ENCODE data around the gene KCNIP4.

GRCh38 chr4:20680736-20681135 is 1267.8 kb downstream of the KCNIP4 start:
- TF ChIP-seq, protein P1, sequence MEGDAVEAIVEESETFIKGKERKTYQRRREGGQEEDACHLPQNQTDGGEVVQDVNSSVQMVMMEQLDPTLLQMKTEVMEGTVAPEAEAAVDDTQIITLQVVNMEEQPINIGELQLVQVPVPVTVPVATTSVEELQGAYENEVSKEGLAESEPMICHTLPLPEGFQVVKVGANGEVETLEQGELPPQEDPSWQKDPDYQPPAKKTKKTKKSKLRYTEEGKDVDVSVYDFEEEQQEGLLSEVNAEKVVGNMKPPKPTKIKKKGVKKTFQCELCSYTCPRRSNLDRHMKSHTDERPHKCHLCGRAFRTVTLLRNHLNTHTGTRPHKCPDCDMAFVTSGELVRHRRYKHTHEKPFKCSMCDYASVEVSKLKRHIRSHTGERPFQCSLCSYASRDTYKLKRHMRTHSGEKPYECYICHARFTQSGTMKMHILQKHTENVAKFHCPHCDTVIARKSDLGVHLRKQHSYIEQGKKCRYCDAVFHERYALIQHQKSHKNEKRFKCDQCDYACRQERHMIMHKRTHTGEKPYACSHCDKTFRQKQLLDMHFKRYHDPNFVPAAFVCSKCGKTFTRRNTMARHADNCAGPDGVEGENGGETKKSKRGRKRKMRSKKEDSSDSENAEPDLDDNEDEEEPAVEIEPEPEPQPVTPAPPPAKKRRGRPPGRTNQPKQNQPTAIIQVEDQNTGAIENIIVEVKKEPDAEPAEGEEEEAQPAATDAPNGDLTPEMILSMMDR (IDR thresholded peaks at IDR 0.05 in 8 of 11, conservative IDR thresholded peaks at IDR 0.05 in 3 of 11) = no peak
- TF ChIP-seq POLR2A (IDR thresholded peaks at IDR 0.05) (no peak), POLR2AphosphoS5 (IDR thresholded peaks at IDR 0.05) (no peak)
